ENCODE results near the gene SUSD5. TPM values are rescaled to one million over a fixed set of nuclear protein-coding genes. Genes with fewer than 3 reads are reported as not detected.

SUSD5 gene
- total and polyA plus RNA-seq, 2 donors from 2014 or later = 1.2 to 13.8 TPM

DNA sequence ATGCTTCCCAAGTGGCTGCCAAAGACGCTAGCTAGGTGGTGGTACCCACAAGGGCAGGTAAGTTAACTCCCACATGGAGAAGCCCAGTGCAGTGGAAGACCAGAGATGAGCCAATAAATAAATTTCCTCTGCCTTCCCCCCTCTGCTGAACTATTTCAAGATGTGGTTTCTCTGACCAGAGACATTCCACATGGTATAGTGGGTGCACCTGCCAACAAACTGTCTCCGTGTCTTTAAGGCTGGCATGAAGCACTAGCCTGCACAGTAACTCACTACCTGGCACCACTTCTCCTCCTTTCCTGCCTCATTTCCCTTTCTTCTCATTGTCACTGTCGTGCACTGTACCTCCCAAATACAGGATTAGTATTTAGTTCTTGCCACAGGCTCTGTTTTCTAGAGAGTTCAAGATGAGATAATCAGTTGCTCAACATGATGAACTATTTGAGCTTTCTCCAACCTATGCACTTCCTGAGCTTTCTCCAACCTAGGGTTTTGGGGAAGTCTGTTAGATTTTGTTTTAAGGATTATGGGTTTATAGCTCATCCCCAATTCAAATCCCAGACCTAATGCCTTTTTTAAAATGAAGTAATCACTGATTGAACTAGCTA is 113.2 kb downstream of the SUSD5 start:
- no peaks in the 10 kb centered on the region for H3K36me3 ChIP-seq (ENCODE audit: control insufficient read depth in 2 of 3, insufficient read depth in 3 of 3, low read length in 3 of 3)
- TF ChIP-seq, protein P1, sequence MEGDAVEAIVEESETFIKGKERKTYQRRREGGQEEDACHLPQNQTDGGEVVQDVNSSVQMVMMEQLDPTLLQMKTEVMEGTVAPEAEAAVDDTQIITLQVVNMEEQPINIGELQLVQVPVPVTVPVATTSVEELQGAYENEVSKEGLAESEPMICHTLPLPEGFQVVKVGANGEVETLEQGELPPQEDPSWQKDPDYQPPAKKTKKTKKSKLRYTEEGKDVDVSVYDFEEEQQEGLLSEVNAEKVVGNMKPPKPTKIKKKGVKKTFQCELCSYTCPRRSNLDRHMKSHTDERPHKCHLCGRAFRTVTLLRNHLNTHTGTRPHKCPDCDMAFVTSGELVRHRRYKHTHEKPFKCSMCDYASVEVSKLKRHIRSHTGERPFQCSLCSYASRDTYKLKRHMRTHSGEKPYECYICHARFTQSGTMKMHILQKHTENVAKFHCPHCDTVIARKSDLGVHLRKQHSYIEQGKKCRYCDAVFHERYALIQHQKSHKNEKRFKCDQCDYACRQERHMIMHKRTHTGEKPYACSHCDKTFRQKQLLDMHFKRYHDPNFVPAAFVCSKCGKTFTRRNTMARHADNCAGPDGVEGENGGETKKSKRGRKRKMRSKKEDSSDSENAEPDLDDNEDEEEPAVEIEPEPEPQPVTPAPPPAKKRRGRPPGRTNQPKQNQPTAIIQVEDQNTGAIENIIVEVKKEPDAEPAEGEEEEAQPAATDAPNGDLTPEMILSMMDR (IDR thresholded peaks at IDR 0.05; ENCODE audit: borderline replicate concordance, extremely low read depth, insufficient read depth) = no peak
- H3K27ac ChIP-seq (ENCODE audit: low read depth in 2 of 2, low read length in 2 of 2) = no peak overlapping the region
- no peaks in the 10 kb centered on the region for H3K9me3 ChIP-seq (ENCODE audit: control insufficient read depth in 2 of 3, insufficient read depth in 1 of 3, low read length in 3 of 3)
- no peak overlapping the region for H3K9ac ChIP-seq (ENCODE audit: low read length in 3 of 3)
- H3K4me1 ChIP-seq (ENCODE audit: control insufficient read depth in 2 of 3, insufficient read depth in 2 of 3, low read depth in 1 of 3, low read length in 3 of 3) = no peaks in the 10 kb centered on the region
- FAIRE-seq = no peak
- intact Hi-C loops (cut with DNase I) = no loop called here
- DNase-seq = no peak
- no peaks in the 10 kb centered on the region for H3K27me3 ChIP-seq (ENCODE audit: control insufficient read depth, insufficient read depth, low read length)
- H3K4me3 ChIP-seq (ENCODE audit: low read length in 3 of 3) = no peak overlapping the region

DNA sequence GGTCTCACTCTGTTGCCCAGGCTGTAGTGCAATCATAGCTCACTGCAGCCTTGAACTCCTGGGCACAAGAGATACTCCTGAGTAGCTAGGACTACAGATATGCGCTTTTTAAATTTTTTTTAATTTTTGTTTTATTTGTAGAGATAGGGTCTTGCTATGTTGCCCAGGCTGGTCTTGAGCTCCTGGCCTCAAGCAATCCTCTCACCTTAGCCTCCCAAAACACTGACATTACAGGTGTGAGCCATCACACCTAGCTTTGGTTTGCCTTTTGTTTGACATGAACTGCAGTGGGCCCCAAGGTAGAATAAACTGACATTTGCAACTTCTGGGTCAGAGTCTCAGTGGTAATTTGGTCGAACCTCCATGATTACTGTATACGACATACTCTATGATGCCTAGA is 113.8 kb downstream of the SUSD5 start:
- TF ChIP-seq, protein P1 (IDR thresholded peaks at IDR 0.05; ENCODE audit: borderline replicate concordance, extremely low read depth, insufficient read depth) = no peak
- H3K27me3 ChIP-seq (ENCODE audit: control insufficient read depth, insufficient read depth, low read length) = no peaks in the 10 kb centered on the region
- no peak for FAIRE-seq
- no peak overlapping the region for H3K9ac ChIP-seq (ENCODE audit: low read length in 3 of 3)
- DNase-seq = no peak
- H3K4me3 ChIP-seq (ENCODE audit: low read length in 3 of 3) = no peak overlapping the region
- no peaks in the 10 kb centered on the region for H3K36me3 ChIP-seq (ENCODE audit: control insufficient read depth in 2 of 3, insufficient read depth in 3 of 3, low read length in 3 of 3)
- H3K27ac ChIP-seq (ENCODE audit: low read depth in 2 of 2, low read length in 2 of 2) = no peak overlapping the region
- intact Hi-C loops (cut with DNase I) = no loop called here
- H3K9me3 ChIP-seq (ENCODE audit: control insufficient read depth in 2 of 3, insufficient read depth in 1 of 3, low read length in 3 of 3) = no peaks in the 10 kb centered on the region
- H3K4me1 ChIP-seq (ENCODE audit: control insufficient read depth in 2 of 3, insufficient read depth in 2 of 3, low read depth in 1 of 3, low read length in 3 of 3) = no peaks in the 10 kb centered on the region

DNA sequence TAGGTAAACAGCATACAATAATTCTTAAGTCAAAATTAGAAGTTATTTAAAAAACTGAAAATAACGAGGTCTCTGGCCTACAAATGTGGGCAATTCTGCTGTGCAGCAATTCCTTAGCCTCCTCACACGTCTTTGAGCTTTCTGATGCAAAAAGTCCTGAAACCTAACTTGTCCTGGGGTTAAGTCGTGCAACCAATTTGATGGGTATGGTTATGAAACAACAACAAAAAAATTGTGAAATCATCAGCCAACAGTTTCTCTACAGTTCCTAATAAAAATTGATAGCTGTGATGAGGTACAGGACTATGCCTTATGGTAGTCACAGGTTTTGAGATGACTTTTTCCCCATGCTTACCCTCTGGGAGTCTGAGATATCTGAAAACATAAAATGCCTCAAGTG is 115.1 kb downstream of the SUSD5 start:
- H3K9me3 ChIP-seq (ENCODE audit: control insufficient read depth in 2 of 3, insufficient read depth in 1 of 3, low read length in 3 of 3) = no peaks in the 10 kb centered on the region
- FAIRE-seq = no peak
- intact Hi-C loops (cut with DNase I) = no loop called here

More for the DNA sequence above, 115.1 kb downstream of the SUSD5 start:
- TF ChIP-seq, protein P1 (IDR thresholded peaks at IDR 0.05; ENCODE audit: borderline replicate concordance, extremely low read depth, insufficient read depth) = no peak
- no peak overlapping the region for H3K4me3 ChIP-seq (ENCODE audit: low read length in 3 of 3)
- no peaks in the 10 kb centered on the region for H3K27me3 ChIP-seq (ENCODE audit: control insufficient read depth, insufficient read depth, low read length)
- H3K9ac ChIP-seq (ENCODE audit: low read length in 3 of 3) = no peak overlapping the region
- no peaks in the 10 kb centered on the region for H3K36me3 ChIP-seq (ENCODE audit: control insufficient read depth in 2 of 3, insufficient read depth in 3 of 3, low read length in 3 of 3)
- no peak overlapping the region for H3K27ac ChIP-seq (ENCODE audit: low read depth in 2 of 2, low read length in 2 of 2)
- DNase-seq = no peak
- H3K4me1 ChIP-seq (ENCODE audit: control insufficient read depth in 2 of 3, insufficient read depth in 2 of 3, low read depth in 1 of 3, low read length in 3 of 3) = no peaks in the 10 kb centered on the region
